Measurements from ENCODE around the gene FAM131C. TPM values are rescaled to one million over a fixed set of nuclear protein-coding genes. Genes with fewer than 3 reads are reported as not detected.

Gene FAM131C
- total RNA-seq, 1 experiment from 2014 or later, result 0.41 TPM

- Mint-ChIP-seq H3K27me3 (ENCODE audit: insufficient read depth, unreplicated experiment) (no peaks in the 10 kb centered on the region), H3K4me1 (ENCODE audit: low read depth, unreplicated experiment) (peaks cover 7% of the 10 kb centered on the region), H3K36me3 (ENCODE audit: insufficient read depth, unreplicated experiment) (no peaks in the 10 kb centered on the region), H3K27ac (ENCODE audit: unreplicated experiment) (no peak overlapping the region), H3K4me3 (ENCODE audit: unreplicated experiment) (no peak overlapping the region), H3K9me3 (ENCODE audit: unreplicated experiment) (no peaks in the 10 kb centered on the region)
- H3K4me3 ChIP-seq (ENCODE audit: low read depth, low read length), result no peak overlapping the region
- H3K27me3 ChIP-seq (replicated peaks; ENCODE audit: control insufficient read depth, insufficient read depth, low read length), result no peaks in the 10 kb centered on the region
- no TSS peak for BruUV-seq (replicated peaks)
- DNase-seq, result no peak
- TF ChIP-seq CTCF (IDR thresholded peaks at IDR 0.05; ENCODE audit: insufficient read depth in 1 of 2, low read depth in 1 of 2, low read length in 1 of 2, severe bottlenecking in 1 of 2, unreplicated experiment in 1 of 2), result no peak
- CTCF ChIA-PET, result no interaction called here
- POLR2A ChIA-PET, result no interaction called here
- no peaks in the 10 kb centered on the region for H3K4me1 ChIP-seq
- no peaks in the 10 kb centered on the region for H3K36me3 ChIP-seq (ENCODE audit: control insufficient read depth, insufficient read depth, low read length)
- no peaks in the 10 kb centered on the region for H3K9me3 ChIP-seq
- intact Hi-C loops (cut with micrococcal nuclease; ENCODE audit: unreplicated experiment), result no loop called here
Observed at GRCh38 chr1:16099412-16099811, 26.0 kb upstream of the FAM131C start.

- BruUV-seq (replicated peaks), result no TSS peak
- Mint-ChIP-seq H3K4me1 (ENCODE audit: low read depth, unreplicated experiment) (peaks cover 14% of the 10 kb centered on the region), H3K27ac (ENCODE audit: unreplicated experiment) (no peak overlapping the region), H3K9me3 (ENCODE audit: unreplicated experiment) (no peaks in the 10 kb centered on the region), H3K4me3 (ENCODE audit: unreplicated experiment) (no peak overlapping the region), H3K36me3 (ENCODE audit: insufficient read depth, unreplicated experiment) (no peaks in the 10 kb centered on the region), H3K27me3 (ENCODE audit: insufficient read depth, unreplicated experiment) (no peaks in the 10 kb centered on the region)
- Histone ChIP-seq H3K27me3 (replicated peaks; ENCODE audit: control insufficient read depth, insufficient read depth, low read length) (no peaks in the 10 kb centered on the region), H3K4me3 (ENCODE audit: low read depth, low read length) (no peak overlapping the region), H3K9me3 (no peaks in the 10 kb centered on the region), H3K36me3 (ENCODE audit: control insufficient read depth, insufficient read depth, low read length) (no peaks in the 10 kb centered on the region), H3K4me1 (0 out of 2 replicates have a peak, but pooled peaks cover 3% of the 10 kb centered on the region)
- no peak for TF ChIP-seq CTCF (IDR thresholded peaks at IDR 0.05; ENCODE audit: insufficient read depth in 1 of 2, low read depth in 1 of 2, low read length in 1 of 2, severe bottlenecking in 1 of 2, unreplicated experiment in 1 of 2)
- DNase-seq, result peak in 1 of 2 experiments; percentile 17
- intact Hi-C loops (cut with micrococcal nuclease; ENCODE audit: unreplicated experiment), result no loop called here
- CTCF ChIA-PET, result no interaction called here
- POLR2A ChIA-PET, result no interaction called here
Observed at GRCh38 chr1:16095447-16095846, 22.0 kb upstream of the FAM131C start.

GRCh38 chr1:16094453-16095158 lies 21.2 kb upstream of the FAM131C start:
- H3K36me3 Mint-ChIP-seq (ENCODE audit: insufficient read depth, unreplicated experiment), result no peaks in the 10 kb centered on the region
- H3K36me3 ChIP-seq (ENCODE audit: control insufficient read depth, insufficient read depth, low read length), result no peaks in the 10 kb centered on the region
- BruUV-seq (replicated peaks), result no TSS peak
- intact Hi-C loops (cut with micrococcal nuclease; ENCODE audit: unreplicated experiment), result no loop called here
- H3K27me3 ChIP-seq (replicated peaks; ENCODE audit: control insufficient read depth, insufficient read depth, low read length), result no peaks in the 10 kb centered on the region
- ChIA-PET CTCF (no interaction called here), POLR2A (no interaction called here)
- no peak overlapping the region for H3K4me3 ChIP-seq (ENCODE audit: low read depth, low read length)
- peak overlapping the region; percentile 11 for H3K27ac Mint-ChIP-seq (ENCODE audit: unreplicated experiment)
- H3K4me3 Mint-ChIP-seq (ENCODE audit: unreplicated experiment), result no peak overlapping the region
- H3K27me3 Mint-ChIP-seq (ENCODE audit: insufficient read depth, unreplicated experiment), result no peaks in the 10 kb centered on the region
- 0 out of 2 replicates have a peak, but pooled peaks cover 3% of the 10 kb centered on the region for H3K4me1 ChIP-seq
- no peaks in the 10 kb centered on the region for H3K9me3 Mint-ChIP-seq (ENCODE audit: unreplicated experiment)
- no peak for TF ChIP-seq CTCF (IDR thresholded peaks at IDR 0.05; ENCODE audit: insufficient read depth in 1 of 2, low read depth in 1 of 2, low read length in 1 of 2, severe bottlenecking in 1 of 2, unreplicated experiment in 1 of 2)
- no peaks in the 10 kb centered on the region for H3K9me3 ChIP-seq
- DNase-seq, result peak in 1 of 2 experiments; percentile 17
- peaks cover 14% of the 10 kb centered on the region for H3K4me1 Mint-ChIP-seq (ENCODE audit: low read depth, unreplicated experiment)

Measured in Caco-2 (cell line).